Vagina (tissue), 2 donors: ENCODE results near the gene BCAS3. TPM values are rescaled to one million over a fixed set of nuclear protein-coding genes. Genes with fewer than 3 reads are reported as not detected.

Source experiments
- DNase-seq, 2 donors: peaks; one replicate each; pipeline ENCODE4 v3.0.0-alpha.2; 2017; ENCODE audit errors: extremely low spot score in 2 of 2
- H3K27ac ChIP-seq: fragments of 200-600 bp; sonication (generic); one replicate; pipeline ENCODE4 v1.5.1; 2019
- H3K27me3 ChIP-seq: fragments of 200-600 bp; sonication (generic); one replicate; pipeline ENCODE4 v1.5.1; 2019
- H3K36me3 ChIP-seq, 2 donors: fragments of 200-600 bp; sonication (generic); one replicate each; pipeline ENCODE4 v1.5.1; 2017 to 2019
- H3K4me1 ChIP-seq: fragments of 200-600 bp; sonication (generic); one replicate; pipeline ENCODE4 v1.5.1; 2019
- H3K4me3 ChIP-seq, 2 donors: fragments of 200-600 bp; sonication (generic); 1 replicate in 1 of 2; 2 replicates in 1 of 2; pipeline ENCODE4 v1.5.1; 2016 to 2019
- H3K9me3 ChIP-seq: fragments of 200-600 bp; sonication (generic); one replicate; pipeline ENCODE4 v1.5.1; 2019
- POLR2A ChIP-seq, 2 donors: fragments of 450-650 bp; IDR thresholded peaks; one replicate each; pipeline ENCODE4 v1.6.1; 2017; ENCODE audit warnings: antibody characterized with exemption in 2 of 2, mild to moderate bottlenecking in 2 of 2, moderate library complexity in 2 of 2
- POLR2AphosphoS5 ChIP-seq, 2 donors: sonication (generic); formaldehyde crosslinking; IDR thresholded peaks; one replicate each; pipeline ENCODE4 v1.9.0; 2017; ENCODE audit warnings: antibody characterized with exemption in 2 of 2, mild to moderate bottlenecking in 2 of 2, low read depth in 1 of 2; ENCODE audit not compliant: insufficient read depth in 1 of 2
- intact Hi-C: fragments of 100-400 bp; cut with DNase I; formaldehyde crosslinking; loops from one replicate; pipeline ENCODE4 v1.15.1; 2023
- total RNA-seq: library from RNA; depleted of rRNA; stranded (reverse); fragments of >200 nt; gene quantifications from one replicate; pipeline ENCODE4 v1.2.3, GENCODE V29; 2016
- TF ChIP-seq, protein P1 (sequence below), 3 experiments: fragments of 450-650 bp in 2 of 3; fragments of 200-600 bp in 1 of 3; sonication (generic) in 1 of 3; IDR thresholded peaks; one replicate each; pipeline ENCODE4 v1.5.1; 2017 to 2019; ENCODE audit warnings: antibody characterized with exemption in 3 of 3, mild to moderate bottlenecking in 2 of 3, moderate library complexity in 2 of 3

BCAS3 gene
- total RNA-seq, 1 donor from 2014 or later: 33.1 TPM

GRCh38 chr17:60745544-60745943, 67.9 kb downstream of the BCAS3 start:
- no peak overlapping the region for H3K4me3 ChIP-seq
- no peaks in the 10 kb centered on the region for H3K9me3 ChIP-seq
- TF ChIP-seq, protein P1, sequence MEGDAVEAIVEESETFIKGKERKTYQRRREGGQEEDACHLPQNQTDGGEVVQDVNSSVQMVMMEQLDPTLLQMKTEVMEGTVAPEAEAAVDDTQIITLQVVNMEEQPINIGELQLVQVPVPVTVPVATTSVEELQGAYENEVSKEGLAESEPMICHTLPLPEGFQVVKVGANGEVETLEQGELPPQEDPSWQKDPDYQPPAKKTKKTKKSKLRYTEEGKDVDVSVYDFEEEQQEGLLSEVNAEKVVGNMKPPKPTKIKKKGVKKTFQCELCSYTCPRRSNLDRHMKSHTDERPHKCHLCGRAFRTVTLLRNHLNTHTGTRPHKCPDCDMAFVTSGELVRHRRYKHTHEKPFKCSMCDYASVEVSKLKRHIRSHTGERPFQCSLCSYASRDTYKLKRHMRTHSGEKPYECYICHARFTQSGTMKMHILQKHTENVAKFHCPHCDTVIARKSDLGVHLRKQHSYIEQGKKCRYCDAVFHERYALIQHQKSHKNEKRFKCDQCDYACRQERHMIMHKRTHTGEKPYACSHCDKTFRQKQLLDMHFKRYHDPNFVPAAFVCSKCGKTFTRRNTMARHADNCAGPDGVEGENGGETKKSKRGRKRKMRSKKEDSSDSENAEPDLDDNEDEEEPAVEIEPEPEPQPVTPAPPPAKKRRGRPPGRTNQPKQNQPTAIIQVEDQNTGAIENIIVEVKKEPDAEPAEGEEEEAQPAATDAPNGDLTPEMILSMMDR (IDR thresholded peaks at IDR 0.05): no peak
- TF ChIP-seq POLR2A (IDR thresholded peaks at IDR 0.05): no peak
- TF ChIP-seq POLR2AphosphoS5 (IDR thresholded peaks at IDR 0.05; ENCODE audit: insufficient read depth in 1 of 2, low read depth in 1 of 2): no peak
- no peak overlapping the region for H3K27ac ChIP-seq
- H3K36me3 ChIP-seq: no peaks in the 10 kb centered on the region
- intact Hi-C loops: no loop called here
- no peak for DNase-seq
- no peaks in the 10 kb centered on the region for H3K4me1 ChIP-seq
- H3K27me3 ChIP-seq: no peaks in the 10 kb centered on the region

GRCh38 chr17:60747069-60747808, 69.6 kb downstream of the BCAS3 start:
- H3K9me3 ChIP-seq: no peaks in the 10 kb centered on the region
- no peak overlapping the region for H3K27ac ChIP-seq
- DNase-seq: no peak
- no peaks in the 10 kb centered on the region for H3K27me3 ChIP-seq
- no peaks in the 10 kb centered on the region for H3K36me3 ChIP-seq
- H3K4me3 ChIP-seq: no peak overlapping the region
- intact Hi-C loops: no loop called here
- TF ChIP-seq POLR2AphosphoS5 (IDR thresholded peaks at IDR 0.05; ENCODE audit: insufficient read depth in 1 of 2, low read depth in 1 of 2): no peak
- TF ChIP-seq POLR2A (IDR thresholded peaks at IDR 0.05): no peak
- TF ChIP-seq, protein P1 (IDR thresholded peaks at IDR 0.05): no peak
- H3K4me1 ChIP-seq: no peaks in the 10 kb centered on the region

GRCh38 chr17:60748204-60748603, 70.6 kb downstream of the BCAS3 start:
- DNase-seq: no peak
- Histone ChIP-seq H3K4me1 (no peaks in the 10 kb centered on the region), H3K27me3 (no peaks in the 10 kb centered on the region), H3K27ac (no peak overlapping the region), H3K36me3 (no peaks in the 10 kb centered on the region), H3K4me3 (no peak overlapping the region), H3K9me3 (no peaks in the 10 kb centered on the region)
- TF ChIP-seq, protein P1 (IDR thresholded peaks at IDR 0.05): no peak
- intact Hi-C loops: no loop called here

GRCh38 chr17:60749050-60749449, 71.4 kb downstream of the BCAS3 start:
- no peak for DNase-seq
- no peak overlapping the region for H3K4me3 ChIP-seq
- no peak overlapping the region for H3K27ac ChIP-seq
- H3K36me3 ChIP-seq: no peaks in the 10 kb centered on the region
- no peaks in the 10 kb centered on the region for H3K4me1 ChIP-seq
- intact Hi-C loops: no loop called here
- H3K27me3 ChIP-seq: no peaks in the 10 kb centered on the region
- TF ChIP-seq, protein P1 (IDR thresholded peaks at IDR 0.05): no peak
- TF ChIP-seq POLR2A (IDR thresholded peaks at IDR 0.05) (no peak), POLR2AphosphoS5 (IDR thresholded peaks at IDR 0.05; ENCODE audit: insufficient read depth in 1 of 2, low read depth in 1 of 2) (no peak)
- no peaks in the 10 kb centered on the region for H3K9me3 ChIP-seq

- TF ChIP-seq POLR2AphosphoS5 (IDR thresholded peaks at IDR 0.05; ENCODE audit: insufficient read depth in 1 of 2, low read depth in 1 of 2): no peak
- TF ChIP-seq, protein P1 (IDR thresholded peaks at IDR 0.05): no peak
- no peak for TF ChIP-seq POLR2A (IDR thresholded peaks at IDR 0.05)
- no peak overlapping the region for H3K4me3 ChIP-seq
- no peaks in the 10 kb centered on the region for H3K4me1 ChIP-seq
- no peak for DNase-seq
- H3K9me3 ChIP-seq: no peaks in the 10 kb centered on the region
- H3K27me3 ChIP-seq: no peaks in the 10 kb centered on the region
- H3K27ac ChIP-seq: no peak overlapping the region
- H3K36me3 ChIP-seq: no peaks in the 10 kb centered on the region
- intact Hi-C loops: no loop called here
These were observed 72.1 kb downstream of the BCAS3 start for GRCh38 chr17:60749708-60750107.
